ENCODE measurements around the gene ERFE.

ERFE gene

DNA sequence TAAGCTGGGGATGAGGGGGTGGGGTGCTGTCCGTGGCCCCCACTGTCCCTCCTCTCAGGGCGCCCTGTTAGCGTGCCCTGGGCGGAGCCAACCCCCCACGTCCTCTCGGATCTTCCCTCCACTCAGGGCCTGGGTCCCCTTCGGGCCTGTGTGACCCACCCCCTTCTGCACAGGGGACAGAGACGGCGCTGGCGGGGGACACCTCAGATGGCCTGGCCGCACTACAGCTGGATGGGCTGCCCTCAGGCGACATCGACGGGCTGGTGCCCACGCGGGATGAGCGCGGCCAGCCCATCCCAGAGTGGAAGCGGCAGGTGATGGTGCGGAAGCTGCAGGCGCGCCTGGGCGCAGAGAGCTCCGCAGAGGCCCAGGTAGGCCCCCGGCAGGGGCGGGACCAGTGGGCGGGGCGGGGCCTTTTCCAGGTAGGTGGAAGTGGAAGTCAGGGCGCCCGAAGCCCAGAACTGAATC lies 30.2 kb upstream of the ERFE start:
- Histone ChIP-seq H3K27me3 (ENCODE audit: control insufficient read depth, insufficient read depth, low read length) (no peaks in the 10 kb centered on the region), H3K9ac (ENCODE audit: low read depth, low read length) (no peak overlapping the region), H3K4me3 (ENCODE audit: low read depth, low read length) (peak overlapping the region; percentile 18), H3K9me3 (ENCODE audit: control insufficient read depth, insufficient read depth, low read length) (no peaks in the 10 kb centered on the region), H3K4me1 (ENCODE audit: control insufficient read depth, insufficient read depth, low read length) (no peaks in the 10 kb centered on the region), H3K36me3 (ENCODE audit: control insufficient read depth, insufficient read depth, low read length) (no peaks in the 10 kb centered on the region)

DNA sequence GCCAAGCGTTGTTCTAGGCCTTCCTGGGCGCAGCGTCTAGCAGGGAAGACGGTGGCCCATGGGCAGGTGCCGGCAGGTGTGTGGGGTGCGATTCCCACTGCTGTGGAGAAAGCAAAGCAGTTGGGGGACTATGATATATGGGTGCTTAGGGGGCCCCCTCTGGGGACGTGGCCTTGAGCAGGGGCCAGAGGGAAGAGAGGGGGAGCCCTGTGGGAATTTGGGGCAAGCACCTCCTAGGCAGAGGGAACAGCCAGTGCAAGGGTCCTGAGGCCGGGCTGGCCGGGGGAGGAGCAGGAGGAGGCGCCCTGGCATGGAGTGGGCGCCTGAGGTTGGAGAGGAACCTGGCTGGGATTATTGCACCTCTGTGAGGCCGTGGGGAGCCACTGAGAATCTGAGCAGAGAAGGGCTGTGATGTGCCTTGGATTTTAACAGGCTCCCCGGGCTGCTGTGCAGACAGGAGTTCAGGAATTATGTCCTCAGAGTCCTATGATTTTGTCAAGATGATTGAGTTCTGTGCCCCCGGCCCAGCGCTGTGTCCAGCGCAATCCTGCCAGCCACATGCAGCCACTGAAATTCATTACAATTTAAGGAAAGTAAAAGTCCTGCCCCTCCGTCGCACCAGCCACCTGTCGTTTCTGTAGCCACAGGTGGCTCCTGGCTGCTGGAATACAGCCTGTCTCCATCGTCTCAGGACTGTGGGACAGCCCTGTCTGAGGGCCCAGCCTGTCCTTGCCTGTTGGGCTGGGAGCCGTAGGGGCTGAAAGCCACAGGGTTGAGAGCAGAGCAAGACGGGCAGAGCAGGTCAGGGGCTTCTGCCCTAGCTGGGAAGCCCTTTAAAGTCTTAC lies 29.4 kb upstream of the ERFE start:
- Histone ChIP-seq H3K4me3 (ENCODE audit: low read depth, low read length) (no peak overlapping the region), H3K27me3 (ENCODE audit: control insufficient read depth, insufficient read depth, low read length) (no peaks in the 10 kb centered on the region), H3K9ac (ENCODE audit: low read depth, low read length) (no peak overlapping the region), H3K9me3 (ENCODE audit: control insufficient read depth, insufficient read depth, low read length) (no peaks in the 10 kb centered on the region), H3K4me1 (ENCODE audit: control insufficient read depth, insufficient read depth, low read length) (no peaks in the 10 kb centered on the region), H3K36me3 (ENCODE audit: control insufficient read depth, insufficient read depth, low read length) (no peaks in the 10 kb centered on the region)

DNA sequence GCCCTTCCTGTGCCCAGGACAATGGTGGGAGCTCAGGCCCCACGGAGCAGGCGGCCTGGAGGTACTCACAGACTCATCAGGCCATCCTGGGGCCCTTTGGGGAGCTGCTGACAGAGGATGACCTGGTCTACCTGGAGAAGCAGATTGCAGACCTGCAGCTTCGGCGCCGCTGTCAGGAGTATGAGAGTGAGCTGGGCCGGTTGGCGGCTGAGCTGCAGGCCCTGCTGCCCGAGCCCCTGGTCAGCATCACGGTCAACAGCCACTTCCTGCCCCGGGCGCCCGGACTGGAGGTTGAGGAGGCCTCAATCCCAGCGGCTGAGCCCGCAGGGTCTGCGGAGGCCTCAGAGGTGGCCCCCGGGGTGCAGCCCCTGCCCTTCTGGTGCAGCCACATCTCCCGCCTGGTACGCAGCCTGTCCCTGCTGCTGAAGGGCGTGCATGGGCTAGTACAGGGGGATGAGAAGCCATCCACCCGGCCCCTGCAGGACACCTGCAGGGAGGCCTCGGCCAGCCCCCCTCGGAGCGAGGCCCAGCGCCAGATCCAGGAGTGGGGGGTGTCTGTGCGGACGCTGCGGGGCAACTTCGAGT lies 28.6 kb upstream of the ERFE start:
- Histone ChIP-seq H3K9ac (ENCODE audit: low read depth, low read length) (no peak overlapping the region), H3K4me3 (ENCODE audit: low read depth, low read length) (no peak overlapping the region), H3K27me3 (ENCODE audit: control insufficient read depth, insufficient read depth, low read length) (no peaks in the 10 kb centered on the region), H3K36me3 (ENCODE audit: control insufficient read depth, insufficient read depth, low read length) (no peaks in the 10 kb centered on the region), H3K4me1 (ENCODE audit: control insufficient read depth, insufficient read depth, low read length) (no peaks in the 10 kb centered on the region), H3K9me3 (ENCODE audit: control insufficient read depth, insufficient read depth, low read length) (no peaks in the 10 kb centered on the region)

DNA sequence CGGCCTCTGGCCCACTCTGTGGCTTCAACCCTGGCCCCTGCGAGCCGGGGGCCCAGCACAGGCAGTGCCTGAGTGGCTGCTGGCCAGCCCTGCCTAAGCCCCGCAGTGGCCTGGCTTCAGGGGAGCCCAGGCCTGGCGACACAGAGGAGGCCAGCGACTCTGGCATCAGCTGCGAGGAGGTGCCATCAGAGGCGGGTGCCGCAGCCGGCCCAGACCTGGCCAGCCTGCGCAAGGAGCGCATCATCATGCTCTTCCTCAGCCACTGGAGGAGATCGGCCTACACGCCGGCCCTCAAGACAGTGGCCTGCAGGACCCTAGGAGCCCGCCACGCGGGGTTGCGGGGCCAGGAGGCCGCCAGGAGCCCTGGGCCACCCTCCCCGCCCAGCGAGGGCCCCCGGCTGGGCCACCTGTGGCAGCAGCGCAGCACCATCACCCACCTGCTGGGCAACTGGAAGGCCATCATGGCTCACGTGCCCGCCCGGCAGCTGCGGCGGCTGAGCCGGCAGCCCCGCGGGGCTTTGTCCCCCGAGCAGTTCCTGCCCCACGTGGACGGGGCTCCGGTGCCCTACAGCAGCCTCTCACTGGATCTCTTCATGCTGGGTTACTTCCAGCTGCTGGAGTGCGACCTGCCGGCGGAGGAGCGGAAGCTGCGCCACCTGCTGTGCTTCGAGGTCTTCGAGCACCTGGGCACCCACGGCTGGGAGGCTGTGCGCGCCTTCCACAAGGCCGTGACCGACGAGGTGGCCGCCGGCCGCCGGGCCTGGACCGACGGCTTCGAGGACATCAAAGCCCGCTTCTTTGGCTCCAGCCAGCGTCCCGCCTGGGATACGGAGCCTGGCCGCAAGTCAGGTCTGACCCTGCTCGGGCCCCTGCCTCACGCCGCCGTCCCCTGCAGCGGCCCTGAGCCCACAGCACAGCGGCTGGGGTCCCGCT lies 27.8 kb upstream of the ERFE start:
- Histone ChIP-seq H3K4me3 (ENCODE audit: low read depth, low read length) (no peak overlapping the region), H3K9ac (ENCODE audit: low read depth, low read length) (no peak overlapping the region), H3K4me1 (ENCODE audit: control insufficient read depth, insufficient read depth, low read length) (no peaks in the 10 kb centered on the region), H3K27me3 (ENCODE audit: control insufficient read depth, insufficient read depth, low read length) (no peaks in the 10 kb centered on the region), H3K9me3 (ENCODE audit: control insufficient read depth, insufficient read depth, low read length) (no peaks in the 10 kb centered on the region), H3K36me3 (ENCODE audit: control insufficient read depth, insufficient read depth, low read length) (no peaks in the 10 kb centered on the region)

DNA sequence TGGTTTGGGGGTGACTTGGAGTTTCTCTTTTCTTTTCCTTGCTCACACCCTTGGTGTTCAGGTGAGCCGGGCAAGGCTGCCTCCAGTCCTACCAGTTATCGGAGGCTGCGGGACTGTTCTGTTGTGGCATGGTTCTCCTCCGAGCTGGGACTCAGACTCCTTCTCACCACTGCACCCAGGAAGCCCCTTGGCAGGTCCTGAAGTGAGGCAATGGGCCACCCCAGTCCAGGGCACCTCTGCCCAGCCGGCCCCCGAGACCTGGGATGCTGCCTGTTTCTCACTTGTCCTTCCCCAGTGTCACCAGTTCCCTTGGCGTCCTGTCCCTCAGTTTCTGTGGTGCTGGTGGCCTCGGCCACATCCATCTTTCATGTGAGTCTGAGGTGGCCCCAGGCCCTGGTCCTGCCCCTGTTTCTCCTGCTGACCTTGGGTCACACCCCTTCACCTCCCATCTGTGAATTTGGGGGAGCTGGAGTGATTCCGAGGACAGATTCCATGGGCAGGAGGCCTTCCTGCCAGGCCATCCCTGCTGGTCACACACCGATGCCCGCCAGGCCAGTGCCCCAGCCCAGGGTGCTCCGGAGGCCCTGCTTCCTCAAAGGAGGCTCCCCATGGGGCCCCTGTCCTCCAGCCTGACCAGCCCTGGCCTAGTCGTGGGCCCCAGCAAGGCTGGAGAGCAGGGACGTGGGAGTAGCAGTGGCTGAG lies 26.9 kb upstream of the ERFE start:
- H3K9me3 ChIP-seq (ENCODE audit: control insufficient read depth, insufficient read depth, low read length): no peaks in the 10 kb centered on the region
- H3K4me3 ChIP-seq (ENCODE audit: low read depth, low read length): no peak overlapping the region
- H3K4me1 ChIP-seq (ENCODE audit: control insufficient read depth, insufficient read depth, low read length): no peaks in the 10 kb centered on the region
- H3K9ac ChIP-seq (ENCODE audit: low read depth, low read length): no peak overlapping the region
- H3K36me3 ChIP-seq (ENCODE audit: control insufficient read depth, insufficient read depth, low read length): no peaks in the 10 kb centered on the region
- H3K27me3 ChIP-seq (ENCODE audit: control insufficient read depth, insufficient read depth, low read length): no peaks in the 10 kb centered on the region

DNA sequence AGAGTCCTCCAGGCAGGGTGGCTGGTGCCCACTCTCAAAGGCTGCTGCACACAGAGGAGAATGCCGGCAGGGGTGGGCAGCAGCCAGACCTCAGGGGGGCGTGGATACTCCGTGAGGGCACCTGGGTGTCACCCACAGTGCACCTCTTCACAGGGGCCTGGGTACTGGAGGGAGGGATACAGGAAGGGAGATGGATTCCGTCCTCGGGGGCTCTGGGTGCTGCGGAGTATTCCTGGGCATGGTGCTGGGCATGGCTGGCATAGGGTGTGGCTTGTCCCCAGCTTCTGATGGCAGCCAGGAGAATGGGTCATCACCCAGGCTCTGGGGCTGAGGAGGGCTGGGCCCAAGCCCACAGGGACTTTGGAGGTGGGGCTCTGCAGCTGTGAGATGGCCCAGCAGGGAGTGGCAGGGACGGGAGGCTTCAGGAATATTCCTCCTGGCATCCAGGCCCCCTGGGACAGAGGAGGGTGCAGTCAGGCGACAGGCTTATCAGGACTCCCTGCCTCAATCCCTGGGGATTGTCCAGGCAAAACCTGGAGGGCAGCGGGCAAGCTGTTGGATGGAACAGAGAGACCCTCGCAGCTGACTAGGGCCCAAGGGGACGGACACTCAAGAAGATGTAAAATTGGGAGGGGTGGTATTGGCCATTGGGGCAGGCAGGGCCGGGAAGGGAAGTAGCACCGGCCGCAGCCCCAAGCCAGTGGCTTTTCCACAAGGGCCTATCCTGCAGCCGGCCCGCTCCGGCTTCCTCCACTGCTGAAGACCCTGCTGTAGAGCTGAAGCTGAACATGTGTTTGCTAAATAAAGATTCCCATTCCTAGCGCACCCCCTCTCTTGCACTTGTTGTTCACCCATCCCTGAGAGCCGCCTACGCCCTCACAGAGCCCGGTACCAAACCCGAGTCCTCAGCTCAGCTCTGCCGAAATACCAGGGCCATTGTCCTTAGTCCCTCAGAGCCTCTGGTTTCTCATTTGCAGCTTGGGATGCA lies 26.0 kb upstream of the ERFE start:
- H3K9ac ChIP-seq (ENCODE audit: low read depth, low read length): no peak overlapping the region
- no peaks in the 10 kb centered on the region for H3K36me3 ChIP-seq (ENCODE audit: control insufficient read depth, insufficient read depth, low read length)
- H3K27me3 ChIP-seq (ENCODE audit: control insufficient read depth, insufficient read depth, low read length): no peaks in the 10 kb centered on the region
- no peaks in the 10 kb centered on the region for H3K4me1 ChIP-seq (ENCODE audit: control insufficient read depth, insufficient read depth, low read length)
- no peaks in the 10 kb centered on the region for H3K9me3 ChIP-seq (ENCODE audit: control insufficient read depth, insufficient read depth, low read length)
- no peak overlapping the region for H3K4me3 ChIP-seq (ENCODE audit: low read depth, low read length)

DNA sequence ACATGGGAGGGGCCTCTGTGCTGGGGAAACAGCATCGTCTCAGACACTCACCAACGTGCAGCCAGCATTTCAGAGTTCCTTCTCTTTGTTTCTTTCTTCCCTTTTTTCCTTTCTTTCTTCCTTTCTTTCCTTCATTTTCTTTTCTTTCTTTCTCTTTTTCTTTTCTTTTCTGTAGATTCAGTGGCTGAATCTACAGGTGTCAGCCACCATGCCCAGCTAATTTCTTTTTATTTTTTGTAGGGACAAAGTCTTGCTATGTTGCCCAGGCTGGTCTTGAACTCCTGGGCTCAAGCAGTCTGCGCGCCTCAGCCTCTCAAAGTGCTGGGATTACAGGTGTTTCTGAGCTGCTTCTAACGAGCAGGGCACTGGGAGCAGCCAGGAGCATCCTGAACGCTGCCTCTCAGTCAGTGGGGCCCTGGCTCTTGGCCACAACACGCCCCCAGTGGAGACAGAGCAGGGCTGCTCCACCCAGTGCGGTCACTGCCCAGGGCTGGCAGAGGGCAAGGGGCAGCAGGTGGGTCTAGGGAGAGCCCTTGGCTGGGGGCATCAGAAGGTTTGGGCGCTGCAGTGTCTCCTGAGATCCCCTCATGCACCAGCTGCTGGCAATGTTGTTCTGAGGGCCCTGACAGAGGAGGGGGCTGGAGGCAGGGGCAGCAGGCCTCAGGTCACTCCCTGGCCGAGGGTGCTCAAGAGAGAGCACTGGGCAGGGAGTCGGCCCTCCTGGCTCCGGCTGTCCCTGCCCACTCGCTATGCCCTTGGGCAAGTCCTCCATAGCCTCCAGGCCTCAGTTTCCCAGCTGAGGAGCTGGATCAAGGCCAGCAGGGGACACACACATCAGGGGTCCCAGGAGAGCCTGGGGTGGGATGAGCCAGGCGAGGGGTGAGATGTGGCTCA lies 25.0 kb upstream of the ERFE start:
- Histone ChIP-seq H3K27me3 (ENCODE audit: control insufficient read depth, insufficient read depth, low read length) (no peaks in the 10 kb centered on the region), H3K9ac (ENCODE audit: low read depth, low read length) (no peak overlapping the region), H3K36me3 (ENCODE audit: control insufficient read depth, insufficient read depth, low read length) (no peaks in the 10 kb centered on the region), H3K9me3 (ENCODE audit: control insufficient read depth, insufficient read depth, low read length) (no peaks in the 10 kb centered on the region), H3K4me3 (ENCODE audit: low read depth, low read length) (no peak overlapping the region), H3K4me1 (ENCODE audit: control insufficient read depth, insufficient read depth, low read length) (no peaks in the 10 kb centered on the region)

DNA sequence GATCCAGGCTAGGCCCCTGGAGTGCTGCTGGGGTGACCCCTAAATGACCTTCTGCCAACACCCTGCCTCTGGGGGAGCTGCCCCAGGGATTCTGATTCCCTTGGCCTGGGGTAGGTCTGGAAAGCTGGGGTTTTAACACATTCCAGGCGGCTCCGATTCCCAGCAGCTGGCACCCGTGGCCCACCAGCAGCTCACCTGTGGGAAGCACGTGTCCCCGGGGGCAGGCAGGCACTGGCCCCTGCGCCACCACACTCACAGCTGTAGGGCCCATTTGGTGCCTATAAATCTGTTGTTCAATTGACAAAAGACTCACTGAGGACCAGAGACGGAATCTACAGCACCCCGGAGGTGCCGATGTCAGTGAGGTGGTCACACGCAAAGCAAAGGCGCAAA lies 24.4 kb upstream of the ERFE start:
- no peak overlapping the region for H3K9ac ChIP-seq (ENCODE audit: low read depth, low read length)
- no peaks in the 10 kb centered on the region for H3K9me3 ChIP-seq (ENCODE audit: control insufficient read depth, insufficient read depth, low read length)
- H3K27me3 ChIP-seq (ENCODE audit: control insufficient read depth, insufficient read depth, low read length): no peaks in the 10 kb centered on the region
- no peaks in the 10 kb centered on the region for H3K36me3 ChIP-seq (ENCODE audit: control insufficient read depth, insufficient read depth, low read length)
- no peaks in the 10 kb centered on the region for H3K4me1 ChIP-seq (ENCODE audit: control insufficient read depth, insufficient read depth, low read length)
- H3K4me3 ChIP-seq (ENCODE audit: low read depth, low read length): no peak overlapping the region

DNA sequence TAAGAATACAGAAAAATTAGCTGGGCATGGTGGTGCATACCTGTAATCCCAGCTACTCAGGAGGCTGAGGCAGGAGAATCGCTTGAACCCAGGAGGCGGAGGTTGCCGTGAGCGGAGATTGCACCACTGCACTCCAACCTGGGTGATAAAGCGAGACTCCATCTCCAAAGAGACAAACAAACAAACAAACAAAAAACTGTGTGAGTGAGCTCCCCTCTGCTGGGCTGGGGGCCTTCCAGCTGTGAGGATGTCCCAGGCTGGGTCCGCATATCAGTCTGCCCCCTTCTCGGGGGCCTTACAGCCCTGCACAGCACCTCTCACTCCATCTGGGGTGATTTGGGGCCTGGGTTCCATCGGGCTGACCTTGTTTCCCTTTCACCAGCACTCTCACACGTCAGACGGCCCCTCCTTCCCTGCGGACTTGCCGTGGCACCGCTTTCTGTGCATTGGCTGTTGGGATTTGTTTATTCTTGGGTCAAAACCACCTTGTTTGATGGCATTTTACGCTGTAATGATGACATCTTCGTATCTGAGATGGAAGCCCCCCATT lies 23.1 kb upstream of the ERFE start:
- no peak overlapping the region for H3K4me3 ChIP-seq (ENCODE audit: low read depth, low read length)
- H3K36me3 ChIP-seq (ENCODE audit: control insufficient read depth, insufficient read depth, low read length): no peaks in the 10 kb centered on the region
- no peaks in the 10 kb centered on the region for H3K27me3 ChIP-seq (ENCODE audit: control insufficient read depth, insufficient read depth, low read length)
- no peaks in the 10 kb centered on the region for H3K4me1 ChIP-seq (ENCODE audit: control insufficient read depth, insufficient read depth, low read length)
- no peaks in the 10 kb centered on the region for H3K9me3 ChIP-seq (ENCODE audit: control insufficient read depth, insufficient read depth, low read length)
- no peak overlapping the region for H3K9ac ChIP-seq (ENCODE audit: low read depth, low read length)
